HL-60/S4 (cell line): Measurements from ENCODE around the gene PIH1D2.
"Not testable (repeated sequence)": the region's sequence is repeated elsewhere in the genome, so short reads cannot be mapped to it uniquely, and the experiment has no call there.

Experiments
- in situ Hi-C: fragments of 300-500 bp; cut with MboI; formaldehyde crosslinking; loops from 2 replicates; pipeline ENCODE4 v1.14.3; 2022; ENCODE audit warnings: low sequenced_read_pairs

Gene PIH1D2

GRCh38 chr11:112073941-112074811 is at the start of gene PIH1D2, which contains the start of gene NKAPD1:
PIH1D2 (minus strand) TSS chr11:112074017; CDS start chr11:112073174, 843 bp downstream.
NKAPD1 (plus strand) TSS chr11:112074299; CDS start chr11:112075575, 1,276 bp downstream.
- in situ Hi-C loops, result no loop called here

GRCh38 chr11:112123129-112123528 is 49.3 kb upstream of the PIH1D2 start:
- in situ Hi-C loops, result no loop called here

GRCh38 chr11:112121981-112122615 is 48.3 kb upstream of the PIH1D2 start:
- in situ Hi-C loops, result no loop called here

- in situ Hi-C loops, result no loop called here
These were observed 44.4 kb upstream of the PIH1D2 start for GRCh38 chr11:112118176-112118575.

GRCh38 chr11:112115386-112115785 is 41.6 kb upstream of the PIH1D2 start:
- in situ Hi-C loops, result no loop called here

- in situ Hi-C loops, result no loop called here
These were observed 40.6 kb upstream of the PIH1D2 start for GRCh38 chr11:112114460-112114859.

- in situ Hi-C loops, result no loop called here
These were observed 40.0 kb upstream of the PIH1D2 start for GRCh38 chr11:112113539-112114457.

- in situ Hi-C loops, result no loop called here
These were observed 32.3 kb upstream of the PIH1D2 start for GRCh38 chr11:112106070-112106469.

- in situ Hi-C loops, result no loop called here
These were observed 29.6 kb upstream of the PIH1D2 start for GRCh38 chr11:112103446-112103845.

GRCh38 chr11:112100462-112100861 is 26.6 kb upstream of the PIH1D2 start:
- in situ Hi-C loops, result no loop called here

GRCh38 chr11:112097734-112098528 is 24.1 kb upstream of the PIH1D2 start:
- in situ Hi-C loops, result no loop called here

- in situ Hi-C loops, result no loop called here
These were observed 22.4 kb upstream of the PIH1D2 start for GRCh38 chr11:112096194-112096593.

- in situ Hi-C loops, result not testable (repeated sequence)
These were observed 21.5 kb upstream of the PIH1D2 start for GRCh38 chr11:112095302-112095701.

- in situ Hi-C loops, result no loop called here
These were observed 13.4 kb upstream of the PIH1D2 start for GRCh38 chr11:112087212-112087611.

- in situ Hi-C loops, result no loop called here
These were observed 12.8 kb upstream of the PIH1D2 start, which contains the start of the genes SDHD and TIMM8B for GRCh38 chr11:112086422-112087191. SDHD (plus strand) TSS chr11:112086873; CDS start chr11:112086908, 35 bp downstream. TIMM8B (minus strand) TSS chr11:112086756; CDS start chr11:112086723, 33 bp downstream.

GRCh38 chr11:112085822-112086421 is 12.1 kb upstream of the PIH1D2 start:
- in situ Hi-C loops, result no loop called here

GRCh38 chr11:112082729-112083128 is 8.9 kb upstream of the PIH1D2 start:
- in situ Hi-C loops, result no loop called here

GRCh38 chr11:112062923-112063322 is 10.9 kb downstream of the PIH1D2 start:
- in situ Hi-C loops, result no loop called here

- in situ Hi-C loops, result no loop called here
These were observed 15.7 kb downstream of the PIH1D2 start for GRCh38 chr11:112058103-112058502.
